H1 (cell line): Measurements from ENCODE around the gene SLX9. TPM values are rescaled to one million over a fixed set of nuclear protein-coding genes. Genes with fewer than 3 reads are reported as not detected.

Experiments used
- CTCF ChIA-PET: fragments of 300-600 bp; sonication (Branson Sonifier 250); formaldehyde crosslinking; loops from one replicate; lab custom pipeline; 2021; ENCODE audit not compliant: partially characterized antibody; lab: Charles Lee
- POLR2A ChIA-PET: fragments of 300-600 bp; sonication (Branson Sonifier 250); formaldehyde crosslinking; loops from one replicate; lab custom pipeline; 2021; ENCODE audit warnings: inconsistent platforms; ENCODE audit not compliant: partially characterized antibody; lab: Charles Lee
- DNase-seq, 2 experiments: peaks; one replicate each; pipeline versions ENCODE4 v3.0.0 to v3.0.0-alpha.2; 2010 to 2022; ENCODE audit warnings: low spot score in 2 of 2, low read depth in 1 of 2, mixed read lengths in 1 of 2
- FAIRE-seq: peaks from 2 replicates; lab custom pipeline; 2011; peaks lifted over from hg19 to GRCh38; lab: Jason Lieb, UNC
- H2AFZ ChIP-seq: 2 replicates; pipeline ENCODE4 v1.8.1; 2012; ENCODE audit warnings: low read length, inconsistent platforms
- H2AK5ac ChIP-seq: 2 replicates; pipeline ENCODE4 v1.6.1; 2013; ENCODE audit warnings: low read depth, low read length
- H2BK120ac ChIP-seq: replicated peaks from 2 replicates; pipeline ENCODE3; 2013; ENCODE audit warnings: low read depth, low read length, inconsistent platforms
- H2BK12ac ChIP-seq: 2 replicates; pipeline ENCODE4 v1.6.1; 2013; ENCODE audit warnings: low read depth, low read length
- H2BK15ac ChIP-seq: 2 replicates; pipeline ENCODE4 v1.6.1; 2013; ENCODE audit warnings: low read length
- H2BK20ac ChIP-seq: 2 replicates; pipeline ENCODE4 v1.6.1; 2013; ENCODE audit warnings: low read length
- H2BK5ac ChIP-seq: 2 replicates; pipeline ENCODE4 v1.6.1; 2013; ENCODE audit warnings: low read depth, low read length
- H3K14ac ChIP-seq: 2 replicates; pipeline ENCODE4 v1.6.1; 2013; ENCODE audit warnings: inconsistent platforms; ENCODE audit not compliant: insufficient read length
- H3K18ac ChIP-seq: 2 replicates; pipeline ENCODE4 v1.6.1; 2013; ENCODE audit warnings: low read length; ENCODE audit errors: extremely low read depth
- H3K23ac ChIP-seq: 2 replicates; pipeline ENCODE4 v1.6.1; 2013; ENCODE audit warnings: inconsistent platforms; ENCODE audit not compliant: insufficient read length
- H3K23me2 ChIP-seq: 2 replicates; pipeline ENCODE4 v1.6.1; 2013; ENCODE audit warnings: low read depth, low read length
- H3K27ac ChIP-seq: 2 replicates; pipeline ENCODE4 v1.6.1; 2011; ENCODE audit warnings: low read depth, low read length, inconsistent platforms
- H3K27me3 ChIP-seq, 4 experiments: replicated peaks in 1 of 4; 1 replicate in 1 of 4; 2 replicates in 3 of 4; pipeline versions ENCODE4 v1.6.1 to v1.8.1; 2011 to 2013; ENCODE audit warnings: low read length in 3 of 4, mild to moderate bottlenecking in 3 of 4, inconsistent platforms in 2 of 4, mixed read lengths in 2 of 4, moderate library complexity in 1 of 4; ENCODE audit not compliant: control insufficient read depth in 3 of 4, insufficient read depth in 3 of 4; ENCODE audit errors: extremely low read depth in 1 of 4
- H3K36me3 ChIP-seq, 4 experiments: 2 replicates each; pipeline versions ENCODE4 v1.6.1 to v1.8.1; 2011 to 2013; ENCODE audit warnings: mild to moderate bottlenecking in 4 of 4, low read length in 3 of 4, moderate library complexity in 2 of 4, control low read depth in 1 of 4, inconsistent platforms in 1 of 4; ENCODE audit not compliant: insufficient read depth in 4 of 4, control insufficient read depth in 2 of 4
- H3K4ac ChIP-seq: replicated peaks from 2 replicates; pipeline ENCODE3; 2013; ENCODE audit warnings: low read length, low read depth, mixed read lengths, inconsistent platforms; ENCODE audit not compliant: insufficient read length
- H3K4me1 ChIP-seq, 4 experiments: replicated peaks in 1 of 4; 1 replicate in 1 of 4; 2 replicates in 3 of 4; pipeline versions ENCODE4 v1.6.1 to v1.8.1; 2011 to 2013; ENCODE audit warnings: low read length in 3 of 4, inconsistent platforms in 2 of 4, mixed read lengths in 1 of 4; ENCODE audit not compliant: insufficient read depth in 4 of 4, control insufficient read depth in 3 of 4
- H3K4me2 ChIP-seq, 2 experiments: 2 replicates each; pipeline versions ENCODE4 v1.6.1 to v1.8.1; 2011 to 2013; ENCODE audit warnings: low read depth in 2 of 2, low read length in 2 of 2, control low read depth in 1 of 2, inconsistent platforms in 1 of 2, mild to moderate bottlenecking in 1 of 2; ENCODE audit not compliant: insufficient read depth in 1 of 2
- H3K4me3 ChIP-seq, 4 experiments: fragments of 200-600, 300-600 bp in 1 of 4; sonication (generic), shearing (Covaris generic), sonication (Bioruptor Twin) in 1 of 4; 2 replicates each; pipeline versions ENCODE4 v1.5.1 to v1.8.1; 2011 to 2016; ENCODE audit warnings: low read length in 4 of 4, low read depth in 3 of 4, control low read depth in 2 of 4, inconsistent platforms in 2 of 4, mild to moderate bottlenecking in 2 of 4, mixed read lengths in 1 of 4, moderate library complexity in 1 of 4; ENCODE audit not compliant: insufficient read depth in 2 of 4; ENCODE audit errors: extremely low read depth in 1 of 4
- H3K56ac ChIP-seq: replicated peaks from 2 replicates; pipeline ENCODE3; 2013; ENCODE audit warnings: low read depth, mild to moderate bottlenecking, mixed read lengths, low read length, inconsistent platforms; ENCODE audit not compliant: insufficient read length
- H3K79me1 ChIP-seq: 2 replicates; pipeline ENCODE4 v1.6.1; 2013; ENCODE audit warnings: low read depth, low read length, control low read depth
- H3K79me2 ChIP-seq, 2 experiments: 2 replicates each; pipeline versions ENCODE4 v1.6.1 to v1.8.1; 2012 to 2013; ENCODE audit warnings: low read length in 2 of 2, mild to moderate bottlenecking in 2 of 2, inconsistent platforms in 1 of 2; ENCODE audit not compliant: insufficient read depth in 2 of 2, control insufficient read depth in 1 of 2
- H3K9ac ChIP-seq, 4 experiments: replicated peaks in 1 of 4; 1 replicate in 1 of 4; 2 replicates in 3 of 4; pipeline versions ENCODE4 v1.6.1 to v1.8.1; 2011 to 2013; ENCODE audit warnings: low read depth in 3 of 4, low read length in 3 of 4, control low read depth in 2 of 4, mild to moderate bottlenecking in 2 of 4, moderate library complexity in 2 of 4, inconsistent platforms in 1 of 4; ENCODE audit errors: extremely low read depth in 1 of 4
- H3K9me3 ChIP-seq, 2 experiments: 2 replicates each; pipeline versions ENCODE4 v1.6.1 to v1.8.1; 2012 to 2013; ENCODE audit warnings: mild to moderate bottlenecking in 2 of 2, moderate library complexity in 2 of 2, control low read depth in 1 of 2, inconsistent platforms in 1 of 2, low read depth in 1 of 2, low read length in 1 of 2, mixed read lengths in 1 of 2; ENCODE audit not compliant: insufficient read depth in 2 of 2
- H4K20me1 ChIP-seq, 2 experiments: replicated peaks in 1 of 2; 2 replicates each; pipeline versions ENCODE3 to v1.8.1; 2011 to 2013; ENCODE audit warnings: inconsistent platforms in 2 of 2, low read length in 2 of 2, mild to moderate bottlenecking in 1 of 2; ENCODE audit not compliant: insufficient read depth in 2 of 2, control insufficient read depth in 1 of 2
- H4K5ac ChIP-seq: 2 replicates; pipeline ENCODE4 v1.6.1; 2013; ENCODE audit warnings: low read length, low read depth, mixed read lengths, inconsistent platforms; ENCODE audit not compliant: insufficient read length
- H4K8ac ChIP-seq: 2 replicates; pipeline ENCODE4 v1.8.0; 2013; ENCODE audit warnings: mild to moderate bottlenecking, moderate library complexity, low read length, inconsistent platforms; ENCODE audit not compliant: insufficient read depth; ENCODE audit errors: extremely low read depth
- H4K91ac ChIP-seq: replicated peaks from 2 replicates; pipeline ENCODE3; 2013; ENCODE audit warnings: low read length, mixed read lengths, inconsistent platforms; ENCODE audit not compliant: insufficient read length
- ASH2L ChIP-seq: fragments of 200-600, 300-600 bp; sonication (generic); IDR thresholded peaks from one replicate; pipeline ENCODE4 v1.7.1; 2017; ENCODE audit warnings: low read length
- BCL11A ChIP-seq, 2 experiments: IDR thresholded peaks; one replicate each; pipeline ENCODE4 v1.6.1; 2011; ENCODE audit warnings: low read depth in 2 of 2, low read length in 2 of 2, mild to moderate bottlenecking in 2 of 2
- CHD2 ChIP-seq: IDR thresholded peaks from 2 replicates; pipeline ENCODE4 v1.6.1; 2012; ENCODE audit warnings: low read length, improper control_type of control experiment
- EZH2 ChIP-seq: fragments of 200-600 bp; sonication (generic); IDR thresholded peaks from 2 replicates; pipeline ENCODE4 v1.7.1; 2012; ENCODE audit warnings: low read depth, mild to moderate bottlenecking, moderate library complexity, low read length, inconsistent platforms; ENCODE audit not compliant: severe bottlenecking
- KDM1A ChIP-seq: fragments of 200-600, 300-600 bp; sonication (generic); IDR thresholded peaks from 2 replicates; pipeline ENCODE4 v1.7.1; 2016; ENCODE audit warnings: mild to moderate bottlenecking, low read length, borderline replicate concordance
- NANOG ChIP-seq: IDR thresholded peaks from 2 replicates; pipeline ENCODE4 v1.6.1; 2011; ENCODE audit warnings: low read length, low read depth, mild to moderate bottlenecking, inconsistent platforms; ENCODE audit not compliant: insufficient read depth, poor library complexity, severe bottlenecking
- RFX5 ChIP-seq: IDR thresholded peaks from 2 replicates; pipeline ENCODE4 v1.6.1; 2011; ENCODE audit warnings: low read depth, low read length, improper control_type of control experiment, borderline replicate concordance
- RXRA ChIP-seq: IDR thresholded peaks from 2 replicates; pipeline ENCODE4 v1.6.1; 2011; ENCODE audit warnings: low read depth, mild to moderate bottlenecking, low read length, moderate library complexity; ENCODE audit not compliant: insufficient read depth
- SP2 ChIP-seq: IDR thresholded peaks from 2 replicates; pipeline ENCODE4 v1.6.1; 2012; ENCODE audit warnings: mild to moderate bottlenecking, low read length, inconsistent platforms
- SRF ChIP-seq: IDR thresholded peaks from 2 replicates; pipeline ENCODE4 v1.6.1; 2011; ENCODE audit warnings: mild to moderate bottlenecking, low read depth, low read length, moderate library complexity
- TAF1 ChIP-seq: IDR thresholded peaks from 2 replicates; pipeline ENCODE4 v1.6.1; 2011; ENCODE audit warnings: mild to moderate bottlenecking, low read depth, low read length
- WGBS, 2 experiments: shearing (Covaris generic) in 1 of 2; methylation state at CpG; one replicate each; pipeline versions ENCODE4 v1.1.6 to v1.1.7; 2013 to 2015; ENCODE audit warnings: low lambda C conversion rate in 2 of 2, mixed read lengths in 2 of 2, inconsistent platforms in 1 of 2, low coverage in 1 of 2, missing lambda C conversion rate in 1 of 2; ENCODE audit not compliant: insufficient replicate concordance in 2 of 2, insufficient coverage in 1 of 2, insufficient read length in 1 of 2; ENCODE audit errors: extremely low coverage in 1 of 2, missing lambda C conversion rate in 1 of 2; 5-methylcytosine and 5-hydroxymethylcytosine counted together
- polyA plus RNA-seq, 7 experiments: library from polyadenylated mRNA; depleted of rRNA in 3 of 7; stranded (reverse) in 5 of 7; unstranded in 2 of 7; fragments of >200 nt in 5 of 7; fragments of 200-250 nt in 2 of 7; gene quantifications; 1 replicate in 5 of 7; 2 replicates in 1 of 7; 4 replicates in 1 of 7; pipeline versions ENCODE4 v1.2.1 to v1.2.3, GENCODE V29; 2011 to 2013; ENCODE audit warnings: missing spikeins in 2 of 7, mixed read lengths in 2 of 7
- total RNA-seq: library from RNA; stranded (reverse); fragmentation: NEBNext Ultra II Directional; extraction: Animal tissue kit (Norgen Biotek cat#: 25700); gene quantifications from 2 replicates; pipeline ENCODE4 v1.2.1, GENCODE V29; 2021
- TF ChIP-seq, protein P1 (sequence below): IDR thresholded peaks from 2 replicates; pipeline ENCODE4 v1.6.1; 2012; ENCODE audit warnings: low read length, inconsistent platforms
- TF ChIP-seq, protein P2 (sequence below): IDR thresholded peaks from 2 replicates; pipeline ENCODE4 v1.6.1; 2012; ENCODE audit warnings: inconsistent platforms

Gene SLX9
- total and polyA plus RNA-seq, 2 of the 8 experiments (the other 6 are each of a cell fraction or from before 2014, with no cell fraction given) = 17.7 to 57.3 TPM

DNA sequence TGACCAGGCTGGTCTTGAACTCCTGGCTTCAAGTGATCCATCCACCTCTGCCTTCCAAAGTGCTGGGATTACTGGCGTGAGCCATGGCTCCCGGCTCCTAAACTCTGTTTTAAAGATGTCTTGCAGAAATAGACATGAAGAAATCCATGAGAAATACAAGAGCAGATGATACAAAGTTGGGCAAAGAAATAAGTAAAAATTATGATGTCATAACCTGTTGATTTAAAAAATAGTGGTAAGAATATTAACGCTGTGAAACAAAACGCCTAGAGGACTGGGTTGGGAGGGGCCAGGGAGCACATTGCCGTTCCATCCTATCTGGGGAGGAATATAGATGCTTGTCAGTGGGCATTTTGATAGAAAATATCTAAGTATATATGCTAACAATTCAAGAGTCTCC lies 17.9 kb upstream of the SLX9 start:
- Histone ChIP-seq H3K27ac (no peak overlapping the region), H2BK20ac (no peak overlapping the region), H2BK15ac (no peak overlapping the region), H2AFZ (no peak overlapping the region), H3K4me2 (no peak overlapping the region; a peak in 1 of 4 replicates), H3K23ac (no peak overlapping the region), H3K14ac (no peak overlapping the region), H3K4ac (no peak overlapping the region), H2BK120ac (no peak overlapping the region), H3K36me3 (no peaks in the 10 kb centered on the region), H2BK5ac (no peak overlapping the region), H4K8ac (no peak overlapping the region), H3K56ac (no peak overlapping the region), H3K9ac (no peak overlapping the region), H2BK12ac (no peak overlapping the region), H4K5ac (no peak overlapping the region), H3K27me3 (peaks cover 15 to 69% (median 58%) of the 10 kb centered on the region in 4 experiments), H3K18ac (no peak overlapping the region), H4K91ac (no peak overlapping the region), H3K4me3 (no peak overlapping the region), H3K79me2 (no peaks in the 10 kb centered on the region), H3K79me1 (0 out of 2 replicates have a peak, but pooled peaks cover 3% of the 10 kb centered on the region), H3K23me2 (peaks cover 8% of the 10 kb centered on the region), H2AK5ac (no peak overlapping the region), H3K9me3 (no peaks in the 10 kb centered on the region), H3K4me1 (peaks cover 0 to 17% (median 10%) of the 10 kb centered on the region in 4 experiments; a peak in 6 of 7 replicates), H4K20me1 (peaks cover 0 to 5% of the 10 kb centered on the region in 2 experiments)
- no peak for FAIRE-seq
- ChIA-PET CTCF (no interaction called here), POLR2A (no interaction called here)
- DNase-seq = no peak
- 84% methylated on average over 5 of the region's 5 CpGs; no CpG with 5 or more reads in 1 of the 2 experiments for WGBS, 2 experiments
- no peak for TF ChIP-seq EZH2
- TF ChIP-seq CHD2 = no peak
- TF ChIP-seq SRF = no peak
- TF ChIP-seq, protein P1, sequence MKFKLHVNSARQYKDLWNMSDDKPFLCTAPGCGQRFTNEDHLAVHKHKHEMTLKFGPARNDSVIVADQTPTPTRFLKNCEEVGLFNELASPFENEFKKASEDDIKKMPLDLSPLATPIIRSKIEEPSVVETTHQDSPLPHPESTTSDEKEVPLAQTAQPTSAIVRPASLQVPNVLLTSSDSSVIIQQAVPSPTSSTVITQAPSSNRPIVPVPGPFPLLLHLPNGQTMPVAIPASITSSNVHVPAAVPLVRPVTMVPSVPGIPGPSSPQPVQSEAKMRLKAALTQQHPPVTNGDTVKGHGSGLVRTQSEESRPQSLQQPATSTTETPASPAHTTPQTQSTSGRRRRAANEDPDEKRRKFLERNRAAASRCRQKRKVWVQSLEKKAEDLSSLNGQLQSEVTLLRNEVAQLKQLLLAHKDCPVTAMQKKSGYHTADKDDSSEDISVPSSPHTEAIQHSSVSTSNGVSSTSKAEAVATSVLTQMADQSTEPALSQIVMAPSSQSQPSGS = no peak
- no peak for TF ChIP-seq RFX5
- TF ChIP-seq RXRA = no peak
- no peak for TF ChIP-seq SP2
- no peak for TF ChIP-seq ASH2L
- TF ChIP-seq NANOG = no peak
- TF ChIP-seq BCL11A (IDR thresholded peaks at IDR 0.05; ENCODE audit: low read depth in 2 of 2, low read length in 2 of 2) = no peak
- no peak for TF ChIP-seq TAF1
- TF ChIP-seq, protein P2, sequence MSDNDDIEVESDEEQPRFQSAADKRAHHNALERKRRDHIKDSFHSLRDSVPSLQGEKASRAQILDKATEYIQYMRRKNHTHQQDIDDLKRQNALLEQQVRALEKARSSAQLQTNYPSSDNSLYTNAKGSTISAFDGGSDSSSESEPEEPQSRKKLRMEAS = no peak
- no peak for TF ChIP-seq KDM1A
